ENCODE measurements around the gene PTMA. TPM values are rescaled to one million over a fixed set of nuclear protein-coding genes. Genes with fewer than 3 reads are reported as not detected.

Gene PTMA
- polyA plus RNA-seq, 1 of the 3 experiments (the other 2 are of a cell fraction) = 767 TPM

DNA sequence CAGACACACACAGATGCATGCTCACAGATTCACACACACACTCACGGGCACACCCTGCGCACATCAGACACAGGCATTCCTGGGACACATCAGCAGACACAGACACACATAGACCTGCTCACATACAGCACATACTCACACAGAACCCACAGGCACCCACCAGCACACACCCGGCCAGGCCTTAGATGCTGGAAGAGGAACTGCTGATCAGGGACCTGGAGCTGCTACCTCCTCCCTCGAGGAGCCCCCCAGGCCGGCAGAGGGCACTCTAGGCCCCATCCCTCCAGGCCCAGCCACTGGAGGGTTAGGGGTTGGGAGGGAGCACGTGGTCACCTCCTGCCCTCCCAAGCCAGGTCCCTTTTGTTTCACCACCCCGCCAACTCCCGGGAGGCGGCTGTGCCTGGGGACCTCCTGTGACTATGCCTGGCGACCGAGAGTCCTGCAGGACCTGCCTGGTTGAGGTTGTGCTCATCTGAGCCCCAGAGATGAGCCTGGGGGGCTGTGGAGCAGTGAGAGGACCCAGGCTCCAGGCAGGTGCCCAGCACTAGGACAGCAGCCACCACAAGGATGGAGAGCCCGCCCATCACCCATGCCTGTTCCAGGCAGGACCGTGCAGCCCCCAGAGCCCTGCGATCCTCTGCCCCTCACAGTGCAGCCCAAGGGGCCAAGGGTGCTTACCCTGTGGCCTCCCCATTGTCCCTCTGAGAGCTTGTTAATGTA is 21.0 kb upstream of the PTMA start (continued):
- TF ChIP-seq, protein P1, sequence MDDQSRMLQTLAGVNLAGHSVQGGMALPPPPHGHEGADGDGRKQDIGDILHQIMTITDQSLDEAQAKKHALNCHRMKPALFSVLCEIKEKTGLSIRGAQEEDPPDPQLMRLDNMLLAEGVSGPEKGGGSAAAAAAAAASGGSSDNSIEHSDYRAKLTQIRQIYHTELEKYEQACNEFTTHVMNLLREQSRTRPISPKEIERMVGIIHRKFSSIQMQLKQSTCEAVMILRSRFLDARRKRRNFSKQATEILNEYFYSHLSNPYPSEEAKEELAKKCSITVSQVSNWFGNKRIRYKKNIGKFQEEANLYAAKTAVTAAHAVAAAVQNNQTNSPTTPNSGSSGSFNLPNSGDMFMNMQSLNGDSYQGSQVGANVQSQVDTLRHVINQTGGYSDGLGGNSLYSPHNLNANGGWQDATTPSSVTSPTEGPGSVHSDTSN (IDR thresholded peaks at IDR 0.05) = no peak
- TF ChIP-seq, protein P2, sequence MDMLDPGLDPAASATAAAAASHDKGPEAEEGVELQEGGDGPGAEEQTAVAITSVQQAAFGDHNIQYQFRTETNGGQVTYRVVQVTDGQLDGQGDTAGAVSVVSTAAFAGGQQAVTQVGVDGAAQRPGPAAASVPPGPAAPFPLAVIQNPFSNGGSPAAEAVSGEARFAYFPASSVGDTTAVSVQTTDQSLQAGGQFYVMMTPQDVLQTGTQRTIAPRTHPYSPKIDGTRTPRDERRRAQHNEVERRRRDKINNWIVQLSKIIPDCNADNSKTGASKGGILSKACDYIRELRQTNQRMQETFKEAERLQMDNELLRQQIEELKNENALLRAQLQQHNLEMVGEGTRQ (IDR thresholded peaks at IDR 0.05; ENCODE audit: borderline replicate concordance, low read depth, low read length) = no peak; the same call in 1 of the 2 replicates

- no peak overlapping the region for H3K4me3 ChIP-seq (ENCODE audit: low read depth in 2 of 2, low read length in 1 of 2)
- H3K27ac ChIP-seq (ENCODE audit: low read depth in 2 of 2, low read length in 1 of 2) = no peak overlapping the region
- peaks cover 0 to 10% of the 10 kb centered on the region in 2 experiments; a peak in 1 of 4 replicates for H3K4me1 ChIP-seq (ENCODE audit: control insufficient read depth in 1 of 2, insufficient read depth in 2 of 2, low read depth in 1 of 2, low read length in 1 of 2)
- H3K9ac ChIP-seq = no peak overlapping the region
- H3K27me3 ChIP-seq (ENCODE audit: insufficient read depth) = no peaks in the 10 kb centered on the region
- H3K79me2 ChIP-seq (ENCODE audit: insufficient read depth) = no peaks in the 10 kb centered on the region
- no peaks in the 10 kb centered on the region for H3F3A ChIP-seq (replicated peaks; ENCODE audit: insufficient read depth)
- no peak for DNase-seq
- 95% methylated on average over 3 of the region's 4 CpGs for WGBS (ENCODE audit: low lambda C conversion rate)
- TF ChIP-seq EZH2phosphoT487 (IDR thresholded peaks at IDR 0.05; ENCODE audit: borderline replicate concordance, low read depth) (no peak), NFIC (IDR thresholded peaks at IDR 0.05; ENCODE audit: borderline replicate concordance) (no peak), TEAD4 (IDR thresholded peaks at IDR 0.05; ENCODE audit: borderline replicate concordance, insufficient read depth) (no peak), CHD2 (IDR thresholded peaks at IDR 0.05; ENCODE audit: low read length, partially characterized antibody) (no peak), RCOR1 (IDR thresholded peaks at IDR 0.05; ENCODE audit: low read length) (no peak), TCF12 (IDR thresholded peaks at IDR 0.05) (no peak), ZBTB33 (IDR thresholded peaks at IDR 0.05; ENCODE audit: borderline replicate concordance, low read depth) (no peak), JUND (IDR thresholded peaks at IDR 0.05) (no peak), FOSL2 (IDR thresholded peaks at IDR 0.05; ENCODE audit: borderline replicate concordance, low read depth) (no peak), SMC3 (IDR thresholded peaks at IDR 0.05; ENCODE audit: low read depth, low read length) (no peak), NRF1 (IDR thresholded peaks at IDR 0.05; ENCODE audit: low read depth, low read length) (no peak), TAF1 (IDR thresholded peaks at IDR 0.05; ENCODE audit: borderline replicate concordance, low read depth, low read length) (no peak), USF1 (IDR thresholded peaks at IDR 0.05; ENCODE audit: borderline replicate concordance, low read depth) (no peak), MEF2A (IDR thresholded peaks at IDR 0.05; ENCODE audit: borderline replicate concordance, low read depth) (no peak), RXRA (IDR thresholded peaks at IDR 0.05; ENCODE audit: borderline replicate concordance, low read depth) (no peak)
- TF ChIP-seq, protein P1 (IDR thresholded peaks at IDR 0.05) = no peak
- TF ChIP-seq, protein P2 (IDR thresholded peaks at IDR 0.05; ENCODE audit: borderline replicate concordance, low read depth, low read length) = no peak
- TF ChIP-seq, protein P3, sequence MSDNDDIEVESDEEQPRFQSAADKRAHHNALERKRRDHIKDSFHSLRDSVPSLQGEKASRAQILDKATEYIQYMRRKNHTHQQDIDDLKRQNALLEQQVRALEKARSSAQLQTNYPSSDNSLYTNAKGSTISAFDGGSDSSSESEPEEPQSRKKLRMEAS (IDR thresholded peaks at IDR 0.05; ENCODE audit: low read depth) = no peak
- H2AFZ ChIP-seq (ENCODE audit: low read depth) = no peak overlapping the region
- no peaks in the 10 kb centered on the region for H3K9me2 ChIP-seq
- no peaks in the 10 kb centered on the region for H4K20me1 ChIP-seq (ENCODE audit: insufficient read depth)
- POLR2A ChIA-PET = interaction anchor here (1.7 kb wide), 1 partner anchor 20 kb away, joined by 11 read pairs; the partner anchor contains the start of gene PTMA
- CTCF ChIA-PET = interaction anchor here (0.7 to 29.4 kb wide), 4 partner anchors 11 to 487 kb away, joined by 3 to 1218 read pairs (median 8); partner anchors contain the start of gene PTMA
- H3K4me2 ChIP-seq = no peak overlapping the region
- no peaks in the 10 kb centered on the region for H3K36me3 ChIP-seq (replicated peaks in 1 of 2; ENCODE audit: control insufficient read depth in 1 of 2, insufficient read depth in 2 of 2, low read length in 1 of 2)
- H3K9me3 ChIP-seq = no peaks in the 10 kb centered on the region
Observed at GRCh38 chr2:231687961-231688360, 20.4 kb upstream of the PTMA start.

Data from SK-N-SH (cell line).